HG03457 (cell line): Measurements from ENCODE around the gene VSIR.

ENCODE experiments used
- ATAC-seq: cut with Tn5 transposase; IDR thresholded peaks from one replicate; pipeline ENCODE4 v1.9.1; 2021; ENCODE audit warnings: moderate number of reproducible peaks; ENCODE audit not compliant: unreplicated experiment

VSIR gene

DNA sequence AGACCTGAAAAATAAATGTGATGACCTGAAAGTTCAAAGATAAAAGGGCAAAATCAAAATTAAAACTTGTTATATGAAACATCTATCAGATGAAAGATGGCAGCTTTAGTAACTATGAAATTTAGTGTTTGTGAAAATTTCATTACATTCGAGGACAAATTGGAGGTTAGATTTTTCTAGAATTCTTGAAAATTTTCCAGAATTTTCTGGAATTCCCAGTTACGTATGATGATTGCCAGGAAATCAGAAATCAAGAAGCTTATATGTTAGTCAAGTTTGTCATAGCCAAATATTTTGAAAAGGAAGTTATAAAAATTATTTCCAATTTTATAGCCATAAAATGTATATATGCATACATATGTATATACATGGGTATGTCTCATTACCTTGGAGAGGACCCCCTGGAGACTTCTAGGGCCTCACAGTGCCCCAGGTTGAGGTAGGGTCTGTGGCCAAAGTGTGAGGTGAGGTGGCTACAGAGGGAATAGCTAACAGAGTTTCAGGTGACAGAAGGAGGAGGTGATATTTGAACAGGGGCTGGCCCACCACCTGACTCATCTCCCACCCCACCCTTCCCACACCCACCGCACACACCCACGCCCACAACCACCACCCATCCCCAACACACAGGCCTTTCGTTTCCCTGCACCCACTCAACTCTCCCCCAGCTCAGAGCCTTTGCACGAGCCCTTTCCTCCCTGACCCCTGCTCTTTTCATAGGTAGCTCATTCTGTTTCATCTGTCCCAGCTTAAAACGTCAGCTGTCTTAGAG is 75.2 kb downstream of the VSIR start:
- ATAC-seq = no peak
